KG1 (cell line): ENCODE results near the gene VPS8.
"Not testable (repeated sequence)": the region's sequence is repeated elsewhere in the genome, so short reads cannot be mapped to it uniquely, and the experiment has no call there.

Source experiments
- DNase-seq: peaks from one replicate; lab custom pipeline; 2025; lab: John Stamatoyannopoulos, UW

Gene VPS8

GRCh38 chr3:184864000-184864399 is 52.0 kb downstream of the VPS8 start:
- DNase-seq = no peak

GRCh38 chr3:184868477-184868876 is 56.5 kb downstream of the VPS8 start:
- no peak for DNase-seq

- DNase-seq = no peak
These were observed 60.2 kb downstream of the VPS8 start for GRCh38 chr3:184872200-184872599.

- no peak for DNase-seq
These were observed 61.2 kb downstream of the VPS8 start for GRCh38 chr3:184873141-184873540.

GRCh38 chr3:184874709-184875644 is 63.0 kb downstream of the VPS8 start:
- no peak for DNase-seq

- DNase-seq = no peak
These were observed 68.5 kb downstream of the VPS8 start for GRCh38 chr3:184880276-184881019.

GRCh38 chr3:184884359-184885017 is 72.5 kb downstream of the VPS8 start:
- DNase-seq = no peak

GRCh38 chr3:184885112-184885511 is 73.1 kb downstream of the VPS8 start:
- no peak for DNase-seq

GRCh38 chr3:184887574-184887973 is 75.6 kb downstream of the VPS8 start:
- DNase-seq = no peak

- DNase-seq = no peak
These were observed 77.4 kb downstream of the VPS8 start for GRCh38 chr3:184889312-184889904.

- DNase-seq = no peak
These were observed 82.1 kb downstream of the VPS8 start for GRCh38 chr3:184894051-184894450.

GRCh38 chr3:184895350-184895749 is 83.4 kb downstream of the VPS8 start:
- DNase-seq = no peak

GRCh38 chr3:184896336-184896735 is 84.4 kb downstream of the VPS8 start:
- no peak for DNase-seq

- DNase-seq = no peak
These were observed 88.1 kb downstream of the VPS8 start for GRCh38 chr3:184899953-184900595.

- DNase-seq = not testable (repeated sequence)
These were observed 95.1 kb downstream of the VPS8 start for GRCh38 chr3:184907031-184907430.

GRCh38 chr3:184907681-184908649 is 96.0 kb downstream of the VPS8 start:
- no peak for DNase-seq

GRCh38 chr3:184908859-184909258 is 96.9 kb downstream of the VPS8 start:
- no peak for DNase-seq

- no peak for DNase-seq
These were observed 98.7 kb downstream of the VPS8 start for GRCh38 chr3:184910664-184911063.

GRCh38 chr3:184911570-184911969 is 99.6 kb downstream of the VPS8 start:
- no peak for DNase-seq

GRCh38 chr3:184912163-184912562 is 100.2 kb downstream of the VPS8 start:
- no peak for DNase-seq
